Stimulated activated CD4-positive, alpha-beta T cell treated with anti-CD3 and anti-CD28 coated beads, Interleukin-4, amount 100 ng/mL, for 48 hours (primary cell): ENCODE measurements around the gene LRIT3.

Source experiments
- DNase-seq, 2 donors: peaks; one replicate each; pipeline ENCODE4 v3.0.0-alpha.2; 2020; ENCODE audit warnings: low read depth in 2 of 2

The LRIT3 gene, protein sequence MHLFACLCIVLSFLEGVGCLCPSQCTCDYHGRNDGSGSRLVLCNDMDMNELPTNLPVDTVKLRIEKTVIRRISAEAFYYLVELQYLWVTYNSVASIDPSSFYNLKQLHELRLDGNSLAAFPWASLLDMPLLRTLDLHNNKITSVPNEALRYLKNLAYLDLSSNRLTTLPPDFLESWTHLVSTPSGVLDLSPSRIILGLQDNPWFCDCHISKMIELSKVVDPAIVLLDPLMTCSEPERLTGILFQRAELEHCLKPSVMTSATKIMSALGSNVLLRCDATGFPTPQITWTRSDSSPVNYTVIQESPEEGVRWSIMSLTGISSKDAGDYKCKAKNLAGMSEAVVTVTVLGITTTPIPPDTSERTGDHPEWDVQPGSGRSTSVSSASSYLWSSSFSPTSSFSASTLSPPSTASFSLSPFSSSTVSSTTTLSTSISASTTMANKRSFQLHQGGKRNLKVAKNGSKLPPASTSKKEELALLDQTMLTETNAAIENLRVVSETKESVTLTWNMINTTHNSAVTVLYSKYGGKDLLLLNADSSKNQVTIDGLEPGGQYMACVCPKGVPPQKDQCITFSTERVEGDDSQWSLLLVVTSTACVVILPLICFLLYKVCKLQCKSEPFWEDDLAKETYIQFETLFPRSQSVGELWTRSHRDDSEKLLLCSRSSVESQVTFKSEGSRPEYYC

DNA sequence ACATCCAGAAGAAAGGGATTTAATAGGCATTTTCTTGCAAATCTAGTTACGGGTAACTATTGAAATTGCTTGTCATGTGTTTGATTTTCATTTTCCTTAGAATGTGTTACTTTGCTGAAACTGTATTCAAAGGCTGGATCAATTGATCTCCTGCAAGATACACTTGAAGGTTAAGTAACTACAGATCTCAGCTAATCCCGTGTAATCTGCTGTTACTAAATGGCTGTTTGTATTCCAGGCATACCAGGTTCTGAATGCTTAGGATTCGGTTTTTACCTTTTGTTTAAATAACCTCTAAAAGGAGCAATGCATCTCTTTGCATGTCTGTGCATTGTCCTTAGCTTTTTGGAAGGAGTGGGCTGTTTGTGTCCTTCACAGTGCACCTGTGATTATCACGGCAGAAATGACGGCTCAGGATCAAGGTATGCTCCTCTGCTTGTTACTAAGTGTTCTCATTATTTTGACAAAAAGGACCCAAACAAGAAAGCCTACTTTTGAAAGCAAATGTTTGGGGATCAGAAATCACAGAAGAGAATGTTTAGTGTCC lies at the start of gene LRIT3:
Gene LRIT3 (plus strand): TSS at position 212 of the 547 bp plus-strand sequence. CDS start 95 bp downstream, at position 307.
- no peak for DNase-seq

DNA sequence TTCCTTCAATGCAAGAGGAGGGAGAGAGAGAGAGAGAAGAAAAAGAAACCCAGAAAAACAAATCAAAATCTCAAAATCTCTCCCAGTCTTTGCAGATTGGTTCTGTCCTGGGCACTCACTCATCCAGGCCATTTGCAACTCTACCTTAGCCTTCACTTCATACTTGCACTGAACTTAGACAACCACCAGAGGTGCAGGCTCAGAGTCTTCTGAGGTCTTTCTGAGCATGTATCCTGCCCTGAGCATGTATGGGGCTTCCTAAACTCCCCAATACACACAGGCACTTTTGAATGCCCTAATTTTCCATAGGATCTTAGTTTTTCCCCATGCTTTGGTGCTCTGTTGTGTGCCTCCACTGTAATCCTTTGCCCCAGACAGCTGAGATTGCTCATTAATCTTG lies 49.0 kb upstream of the LRIT3 start:
- no peak for DNase-seq

DNA sequence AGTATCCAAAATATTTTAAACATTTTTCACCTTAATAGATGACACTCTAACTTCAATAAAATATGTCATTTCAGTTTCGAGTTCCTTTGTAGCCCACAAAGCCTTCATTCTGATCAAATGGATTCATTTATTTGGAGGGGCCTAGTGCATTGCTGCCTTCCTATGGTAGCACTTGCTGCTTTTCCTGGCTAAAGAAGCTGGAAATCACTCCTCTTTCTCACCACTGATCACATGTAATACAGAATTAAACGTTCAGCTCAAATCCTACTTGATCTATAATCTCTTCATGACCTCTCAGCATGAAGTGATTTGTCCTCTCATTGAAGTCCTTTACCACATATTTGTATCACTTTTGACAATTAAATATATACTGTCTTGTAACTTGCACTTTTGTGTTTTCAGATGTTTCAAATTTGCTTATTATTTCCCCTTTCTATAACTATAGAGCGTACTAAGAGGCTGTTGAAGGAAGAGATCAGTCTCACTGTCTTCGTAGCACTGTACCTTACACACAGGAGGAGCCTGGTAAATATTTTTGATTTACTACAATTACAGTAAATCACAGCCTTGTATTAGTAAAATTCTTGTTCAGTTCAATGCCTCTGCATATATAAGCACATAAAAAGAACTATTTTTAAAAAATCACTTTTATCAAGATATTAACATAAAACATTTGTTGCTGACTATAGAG lies 46.7 kb upstream of the LRIT3 start:
- no peak for DNase-seq

DNA sequence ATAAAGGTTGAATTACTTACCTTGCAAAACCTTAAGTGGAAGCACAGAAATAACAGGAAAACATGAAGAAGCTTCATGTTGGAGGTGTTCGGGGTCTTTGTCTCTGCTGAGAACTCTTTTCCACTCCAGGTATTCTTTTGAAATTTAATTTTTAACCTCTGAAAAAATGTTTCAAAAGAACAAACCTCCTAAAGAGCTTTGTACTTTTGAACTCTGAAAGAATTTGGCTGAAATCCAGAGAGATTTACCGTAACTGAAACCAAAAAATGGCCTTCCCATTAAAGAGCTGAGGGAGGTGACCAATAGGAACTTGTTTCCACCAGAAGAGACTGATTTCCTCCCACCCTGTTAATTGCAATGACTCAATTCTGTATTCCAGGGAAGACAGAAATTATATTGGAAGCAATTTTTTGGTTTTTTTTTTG lies 46.0 kb upstream of the LRIT3 start, which contains the start of gene CFI:
Gene CFI (minus strand): TSS at position 105 of the 425 bp plus-strand sequence. CDS start 28 bp downstream, at position 77.
- no peak for DNase-seq

DNA sequence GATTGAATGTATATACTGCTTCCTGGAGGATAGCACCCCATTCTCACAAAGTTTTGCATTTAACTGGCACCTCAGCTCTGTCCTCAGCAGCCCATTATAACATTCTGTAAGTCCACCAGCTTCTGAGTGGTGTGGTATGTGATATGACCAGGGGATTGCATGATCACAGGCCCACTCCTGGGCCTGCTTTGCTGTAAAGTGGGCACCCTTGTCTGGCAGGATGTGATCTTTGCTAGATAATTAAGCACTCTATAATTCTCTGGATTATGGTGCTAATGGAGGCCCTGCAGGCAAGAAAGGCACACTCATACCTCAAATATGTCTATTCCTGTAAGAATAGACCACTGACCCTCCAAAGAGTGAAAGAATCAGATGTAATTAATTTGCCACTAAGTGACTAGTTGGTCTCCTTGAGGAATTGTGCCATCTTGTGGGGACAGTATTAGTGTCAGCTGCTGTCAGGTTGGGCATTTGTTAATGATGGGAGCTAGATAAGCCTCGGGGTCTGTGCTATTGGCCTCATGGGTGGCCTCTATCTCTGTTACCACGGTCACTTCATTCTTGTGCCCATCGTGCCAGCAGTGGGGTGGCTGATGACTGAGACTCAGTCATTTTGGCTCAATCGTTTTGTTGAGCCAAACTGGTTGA lies 43.9 kb upstream of the LRIT3 start:
- no peak for DNase-seq

DNA sequence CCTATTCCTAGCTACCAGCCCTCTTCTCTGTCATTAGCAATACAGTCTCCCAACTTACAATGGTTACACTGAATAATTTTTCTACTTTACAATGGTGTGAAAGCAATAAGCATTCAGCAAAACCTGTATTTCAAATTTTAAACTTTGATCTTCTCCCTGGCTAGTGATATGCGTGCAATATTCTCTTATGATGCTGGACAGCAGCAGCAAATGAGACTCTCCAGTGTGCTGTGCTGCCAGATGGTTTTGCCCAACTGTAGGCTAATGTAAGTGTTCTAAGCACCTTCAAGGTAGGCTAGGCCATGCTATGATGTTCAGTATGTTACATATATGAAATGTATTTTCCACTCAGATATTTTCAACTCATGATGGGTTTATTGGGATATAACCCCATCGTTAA lies 38.3 kb upstream of the LRIT3 start:
- no peak for DNase-seq

DNA sequence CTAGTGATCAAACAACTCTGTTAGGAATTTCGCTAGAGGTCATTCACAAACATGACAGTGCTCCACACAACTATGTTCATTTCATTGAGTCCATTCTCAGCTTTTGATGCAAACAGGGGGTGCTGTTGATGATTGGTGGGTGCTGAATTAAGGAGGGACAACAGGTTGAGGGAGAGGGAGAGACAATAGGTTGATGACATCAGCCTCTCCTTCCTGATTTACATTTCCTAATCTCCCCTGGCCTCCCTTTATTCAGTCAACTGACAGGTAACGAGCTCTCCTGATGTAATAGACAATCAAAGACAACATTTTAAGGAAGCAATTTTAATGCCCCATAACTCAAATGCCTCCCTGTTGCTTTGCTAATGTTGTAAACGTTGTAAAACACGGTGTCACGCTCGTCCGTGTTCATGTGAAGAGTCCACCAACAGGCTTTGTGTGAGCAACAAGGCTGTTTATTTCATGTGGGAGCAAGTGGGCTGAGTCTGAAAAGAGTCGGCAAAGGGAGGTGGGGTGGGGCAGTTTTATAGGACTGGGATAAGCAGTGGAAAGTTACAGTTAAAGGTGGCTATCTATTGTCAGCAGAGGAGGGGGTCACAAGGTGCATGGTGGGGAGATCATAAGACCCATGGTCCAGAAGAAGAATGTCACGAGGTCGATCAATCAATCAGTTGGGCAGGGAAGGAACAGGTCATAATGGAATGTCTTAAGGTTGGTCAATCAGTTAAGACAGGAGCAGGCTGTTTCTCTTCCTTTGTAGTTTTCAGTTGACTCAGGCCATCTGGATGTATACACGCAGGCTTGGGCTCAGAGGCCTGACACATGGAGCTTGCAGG lies 37.1 kb upstream of the LRIT3 start:
- no peak for DNase-seq

DNA sequence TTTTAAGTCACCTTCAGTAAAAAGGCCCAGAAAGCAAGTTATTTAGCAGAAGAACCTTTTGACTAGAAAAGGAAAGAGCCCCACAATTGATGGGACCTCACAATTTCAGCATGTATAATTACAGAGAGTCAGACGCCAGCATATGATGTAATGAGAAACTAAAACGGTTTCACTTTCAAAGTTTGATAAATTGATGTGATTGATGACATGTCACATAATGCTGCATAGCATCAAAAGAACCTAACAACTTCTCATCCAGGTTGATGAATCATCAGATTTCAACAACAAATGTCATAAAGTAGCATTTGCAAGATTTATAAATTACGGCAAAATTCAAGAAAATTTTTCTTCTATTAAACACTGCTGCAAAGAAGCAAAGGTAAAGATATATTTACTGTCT lies 36.2 kb upstream of the LRIT3 start:
- no peak for DNase-seq

DNA sequence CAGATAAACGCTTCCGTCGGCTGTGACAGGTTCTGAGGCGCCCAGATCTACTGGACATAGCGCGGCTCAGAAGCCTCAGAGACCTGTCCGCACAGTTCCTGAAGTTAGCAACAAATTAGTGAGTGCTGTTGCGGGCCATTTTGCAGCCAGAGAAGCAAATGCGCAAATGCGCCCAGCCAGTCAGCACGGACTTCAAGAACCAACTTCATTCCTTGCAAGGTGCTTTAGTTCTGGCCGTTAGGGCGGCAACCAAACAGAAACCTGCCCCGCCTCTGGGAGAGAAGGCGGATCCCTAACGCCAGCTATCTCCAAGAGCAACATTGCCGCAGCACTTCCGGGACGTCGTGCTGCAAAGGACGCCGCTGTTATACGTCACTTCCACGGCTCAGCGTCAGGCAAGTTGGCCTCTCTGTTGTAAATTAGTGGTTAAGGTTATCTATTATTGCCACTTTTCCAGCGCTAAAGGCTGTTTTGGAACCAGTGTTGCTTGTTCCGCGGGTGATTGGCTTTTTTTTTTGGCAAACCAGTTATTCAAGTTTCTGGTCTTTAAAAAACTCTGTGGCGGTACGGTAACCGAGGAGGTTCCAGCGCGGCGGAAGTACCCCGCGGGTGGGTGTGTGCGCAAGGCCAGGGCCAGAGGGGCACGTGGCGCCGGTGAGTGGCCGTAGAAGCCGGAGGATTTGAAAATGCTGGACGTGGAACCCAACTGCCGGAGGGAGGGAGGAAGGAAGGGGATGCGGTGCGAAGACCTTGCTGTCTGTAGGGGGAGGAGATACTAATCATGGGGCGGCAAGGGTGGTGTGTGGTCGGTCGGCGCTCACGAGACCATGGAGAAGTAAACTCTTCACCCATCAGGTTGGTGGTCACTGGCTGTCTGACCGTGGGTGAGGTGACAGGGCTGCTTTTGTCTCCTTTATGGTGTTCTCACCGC lies 32.5 kb upstream of the LRIT3 start, which contains the start of gene GAR1:
Gene GAR1 (plus strand): TSS at position 612 of the 931 bp plus-strand sequence. CDS start 403 bp downstream, outside the sequence.
- peak; percentile 80 to 88 for DNase-seq

DNA sequence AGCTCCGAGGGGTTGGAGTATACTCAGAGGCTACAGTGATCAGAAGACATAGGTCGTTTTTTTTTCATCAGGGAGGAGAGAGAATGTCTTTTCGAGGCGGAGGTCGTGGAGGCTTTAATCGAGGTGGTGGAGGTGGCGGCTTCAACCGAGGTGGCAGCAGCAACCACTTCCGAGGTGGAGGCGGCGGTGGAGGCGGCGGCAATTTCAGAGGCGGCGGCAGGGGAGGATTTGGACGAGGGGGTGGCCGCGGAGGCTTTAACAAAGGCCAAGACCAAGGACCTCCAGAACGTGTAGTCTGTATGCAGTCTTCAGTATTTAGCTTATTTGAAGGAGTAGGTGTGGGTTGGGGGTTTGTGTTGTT lies 31.8 kb upstream of the LRIT3 start:
- DNase-seq: peak; percentile 20 to 31

DNA sequence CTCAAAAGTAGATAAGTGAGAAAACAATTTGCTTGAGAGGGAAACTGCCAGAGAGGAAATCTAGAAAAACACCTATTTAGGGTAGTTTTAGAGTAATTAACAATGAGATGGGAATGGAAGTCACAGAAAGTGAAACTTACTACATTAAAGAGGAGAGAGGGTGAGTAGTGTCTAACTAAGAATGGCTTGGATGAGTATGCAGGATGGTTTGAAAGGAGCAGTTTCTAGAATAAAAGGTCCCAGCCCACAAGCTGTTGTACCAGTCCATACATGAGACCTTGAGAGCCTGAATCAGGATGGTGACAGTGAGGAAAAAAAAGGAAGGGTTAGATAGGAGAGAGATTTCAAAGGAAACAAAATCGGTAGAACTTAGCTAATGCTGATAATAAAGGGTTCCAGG lies 31.0 kb upstream of the LRIT3 start:
- DNase-seq: peak in 1 of 2 donors; percentile 6

DNA sequence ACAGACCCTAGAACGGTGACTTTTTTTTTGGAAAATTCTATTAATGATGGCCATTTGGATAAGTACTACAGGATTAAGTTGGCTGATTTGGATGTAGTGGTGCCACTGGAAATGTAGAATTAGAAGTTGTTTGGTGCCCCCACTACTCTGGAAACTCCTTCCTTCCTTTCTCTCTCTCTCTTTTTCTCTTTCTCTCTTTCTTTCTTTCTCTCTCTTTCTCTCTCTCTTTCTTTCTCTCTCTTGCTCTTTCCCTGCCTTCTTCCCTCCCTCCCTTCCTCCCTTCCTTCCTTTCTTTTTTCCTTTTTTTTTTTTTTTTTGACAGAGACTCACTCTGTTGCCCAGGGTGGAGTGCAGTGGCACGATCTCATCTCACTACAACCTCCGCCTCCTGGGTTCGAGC lies 29.6 kb upstream of the LRIT3 start:
- DNase-seq: no peak

DNA sequence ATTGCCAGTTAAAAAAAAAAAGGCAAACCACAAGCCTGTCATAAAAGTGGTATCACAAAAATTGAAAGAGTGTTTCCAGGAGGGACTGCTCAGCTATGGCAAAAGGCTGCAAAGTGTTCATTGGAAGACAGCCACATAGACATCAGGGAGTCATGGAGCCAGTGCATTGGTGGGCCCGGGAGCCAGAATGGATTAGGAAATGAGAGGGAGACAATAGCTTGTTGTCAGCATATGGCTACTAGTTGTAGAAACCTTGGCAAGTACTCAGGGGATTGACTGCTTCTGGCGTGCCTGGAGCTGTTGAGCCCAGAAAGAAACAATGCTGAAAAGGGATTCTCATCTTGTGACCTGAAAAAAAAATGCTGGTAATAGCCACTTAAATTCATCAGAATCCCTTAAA lies 27.3 kb upstream of the LRIT3 start:
- DNase-seq: no peak

DNA sequence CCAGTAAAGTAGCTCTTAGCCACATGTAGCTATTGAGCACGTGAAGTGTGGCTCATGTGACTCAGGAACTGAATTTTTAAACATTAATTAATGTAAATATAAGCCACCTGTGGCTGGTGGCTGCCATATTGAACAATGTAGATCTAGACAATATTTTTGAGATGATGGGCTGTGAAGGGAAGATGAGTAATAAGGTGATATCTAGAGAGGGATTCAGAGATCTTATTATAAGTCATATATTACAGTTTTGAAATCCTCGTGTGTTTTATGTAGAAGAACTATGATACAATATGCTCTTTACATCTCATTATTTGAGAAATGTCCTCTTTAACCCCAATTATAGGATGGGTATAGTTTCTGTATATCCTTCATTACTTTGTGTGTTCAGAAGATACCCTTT lies 26.7 kb upstream of the LRIT3 start:
- no peak for DNase-seq

DNA sequence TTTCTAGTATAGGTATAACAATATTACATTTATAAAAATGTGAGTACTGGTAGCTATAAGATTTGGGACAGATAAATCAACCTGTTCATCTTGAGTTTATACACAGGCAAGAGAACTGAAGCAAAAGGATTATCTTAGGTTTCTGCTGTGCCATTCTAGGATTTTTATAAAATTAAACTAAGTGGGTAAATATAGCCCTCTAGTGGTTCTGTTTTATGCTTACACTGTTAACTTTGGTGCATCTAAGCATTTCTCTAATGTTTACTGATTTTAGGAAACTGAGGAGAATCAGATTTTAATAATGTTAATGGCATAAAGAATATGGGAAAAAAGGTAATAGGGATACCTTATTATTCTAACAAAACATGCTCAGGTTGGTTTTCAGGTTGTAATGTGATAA lies 21.2 kb upstream of the LRIT3 start:
- no peak for DNase-seq

DNA sequence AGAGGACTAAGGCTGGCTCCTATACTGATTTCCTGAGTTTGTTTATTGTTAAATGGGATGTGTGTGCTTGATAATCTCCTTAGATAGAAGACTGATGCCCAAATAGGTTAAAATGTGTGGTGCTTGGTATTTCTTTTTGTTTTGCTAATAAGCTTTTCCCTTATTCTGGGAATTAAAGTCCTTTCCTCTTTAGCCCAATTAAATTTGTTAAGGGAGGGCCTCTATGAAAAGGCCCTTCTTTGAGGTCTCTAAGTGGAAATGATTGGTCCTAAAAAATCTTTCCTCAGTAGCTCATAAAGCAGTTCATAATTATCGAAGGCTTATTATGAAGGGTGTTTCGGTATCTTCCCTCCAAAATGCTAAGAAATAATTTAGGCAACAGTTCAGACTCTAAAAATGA lies 20.2 kb upstream of the LRIT3 start, which contains the start of gene RRH:
Gene RRH (plus strand): TSS at position 301 of the 400 bp plus-strand sequence. CDS start 56 bp downstream, at position 357.
- no peak for DNase-seq

DNA sequence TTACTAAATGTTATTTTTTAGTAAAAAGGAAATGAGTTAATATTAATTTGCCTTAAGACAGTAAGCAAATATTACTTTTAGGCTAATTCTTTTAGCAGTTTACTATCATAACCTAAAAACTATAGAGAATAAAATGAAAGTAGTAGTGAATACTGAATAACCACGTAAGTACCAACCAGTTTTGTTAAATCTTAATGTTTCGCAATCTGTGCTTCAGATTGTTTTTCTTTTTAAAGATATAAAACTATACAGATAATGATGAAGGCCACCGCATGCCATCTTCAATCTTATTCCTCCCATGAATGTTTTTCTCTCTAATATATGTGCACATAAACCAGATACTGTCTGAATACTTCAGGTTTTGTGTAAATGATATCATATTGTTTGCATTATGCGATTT lies 14.2 kb upstream of the LRIT3 start:
- no peak for DNase-seq

DNA sequence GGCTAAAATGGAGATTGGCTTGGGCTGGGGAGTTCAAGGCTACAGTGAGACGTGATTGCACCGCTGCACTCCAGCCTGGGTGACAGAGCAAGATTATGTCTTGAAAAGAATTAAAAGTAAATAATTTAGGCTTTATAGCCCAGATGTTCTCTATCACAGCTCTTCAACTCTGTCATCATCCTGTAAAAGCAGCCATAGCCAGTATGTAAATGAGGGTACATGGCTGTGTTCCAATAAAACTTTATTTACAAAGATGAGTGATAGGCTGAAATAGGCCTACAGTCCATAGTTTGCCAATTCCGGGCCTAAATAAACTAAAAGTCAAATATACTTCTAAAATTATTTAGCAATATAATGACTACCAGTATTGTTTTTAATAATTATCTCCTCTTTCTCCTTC lies 10.9 kb upstream of the LRIT3 start:
- DNase-seq: no peak

DNA sequence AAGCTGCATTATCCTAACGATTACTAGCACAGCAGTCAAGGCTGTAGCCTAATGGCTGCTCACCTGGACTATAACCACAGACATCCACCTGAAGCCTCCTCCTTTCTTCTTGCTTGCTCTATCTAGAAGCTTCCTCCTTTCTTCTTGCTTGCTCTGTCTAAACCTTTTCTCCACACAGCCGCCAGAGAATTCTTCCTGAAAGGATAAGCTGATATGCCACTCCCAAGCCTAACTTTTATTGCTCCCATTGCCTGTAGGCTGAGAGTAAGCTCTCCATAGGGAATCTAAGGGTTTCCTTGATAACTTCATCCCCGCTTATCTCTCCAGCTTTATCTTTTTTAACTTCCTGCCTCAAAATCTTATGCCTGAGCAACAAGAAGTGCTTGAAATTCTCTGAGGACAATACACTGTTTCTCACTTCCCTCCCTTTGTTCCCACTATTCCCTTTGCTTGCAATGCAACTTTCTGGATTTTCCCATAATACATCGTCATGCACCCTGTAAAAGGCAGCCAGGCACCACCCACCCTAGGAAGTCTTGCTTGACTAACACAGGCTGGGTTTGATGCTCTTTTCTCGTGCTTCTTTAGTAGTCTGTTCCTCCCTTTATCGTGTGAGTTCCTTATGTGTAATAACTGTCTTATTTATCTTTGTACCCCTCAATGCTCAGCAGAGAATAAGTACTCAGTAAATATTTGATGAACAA lies 1.4 kb upstream of the LRIT3 start:
- no peak for DNase-seq
